Astrocyte of the spinal cord (primary cell): ENCODE results near the gene HDAC5.
"Not testable (repeated sequence)": the region's sequence is repeated elsewhere in the genome, so short reads cannot be mapped to it uniquely, and the experiment has no call there.

Experiments used
- DNase-seq: peaks from one replicate; pipeline ENCODE4 v3.0.0; 2011; ENCODE audit warnings: low read depth, low spot score
- H3K4me3 ChIP-seq: 2 replicates; pipeline ENCODE4 v1.5.1; 2011; ENCODE audit warnings: low read depth, mild to moderate bottlenecking, low read length, moderate library complexity
- in situ Hi-C: cut with HindIII; loops from 2 replicates; pipeline ENCODE4 v1.10.0; 2017; ENCODE audit warnings: low sequenced_read_pairs
- TF ChIP-seq, protein P1 (sequence below): IDR thresholded peaks from 2 replicates; pipeline ENCODE4 v1.5.1; 2012; ENCODE audit warnings: low read depth, mild to moderate bottlenecking, low read length, inconsistent platforms

The HDAC5 gene

DNA sequence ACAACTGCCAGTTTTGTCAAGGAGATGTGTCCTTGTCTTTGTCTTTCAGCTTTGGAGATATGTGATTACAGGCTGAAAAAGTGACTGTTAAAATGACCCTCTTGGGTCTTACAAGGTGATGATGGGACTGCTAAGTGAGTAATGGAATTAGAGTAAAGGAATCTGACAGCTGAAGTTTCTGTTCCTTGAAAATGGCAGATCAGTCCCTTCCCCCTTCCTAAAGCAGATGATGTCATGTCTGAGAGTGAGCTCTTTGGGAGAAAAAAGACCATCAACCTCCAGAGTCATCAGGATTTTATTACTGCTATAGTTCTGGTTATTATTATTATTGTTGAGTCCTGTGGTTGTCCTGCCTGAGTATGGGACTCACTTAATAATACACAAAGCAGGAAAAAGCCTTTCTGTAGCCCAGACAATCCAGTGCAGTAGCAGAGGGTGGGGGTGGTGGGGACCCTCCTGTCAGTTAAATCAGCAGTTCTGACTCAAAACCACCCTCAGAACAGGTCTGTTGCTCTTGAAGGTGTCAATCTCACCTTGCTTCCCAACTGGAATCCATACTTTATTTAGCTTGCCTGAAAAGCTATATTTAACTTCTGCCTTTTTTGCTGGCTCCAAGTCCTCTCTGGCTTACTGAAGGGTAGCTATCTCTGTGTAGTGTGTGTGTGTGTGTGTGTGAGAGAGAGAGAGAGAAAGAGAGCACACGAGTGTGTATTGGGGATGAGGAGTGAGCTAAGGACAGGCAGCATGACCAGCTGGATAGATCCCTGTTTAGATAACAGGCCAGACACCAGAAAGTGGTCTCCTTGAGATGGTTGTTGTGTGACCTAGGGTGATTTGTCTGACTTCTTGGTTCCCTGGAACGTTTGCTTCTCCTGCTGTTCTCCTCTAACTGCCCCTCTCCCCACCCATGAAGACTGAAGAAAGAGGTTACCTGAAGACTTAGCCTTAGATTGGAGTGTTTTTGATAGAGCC, 23.2 kb upstream of the HDAC5 start:
- TF ChIP-seq, protein P1, sequence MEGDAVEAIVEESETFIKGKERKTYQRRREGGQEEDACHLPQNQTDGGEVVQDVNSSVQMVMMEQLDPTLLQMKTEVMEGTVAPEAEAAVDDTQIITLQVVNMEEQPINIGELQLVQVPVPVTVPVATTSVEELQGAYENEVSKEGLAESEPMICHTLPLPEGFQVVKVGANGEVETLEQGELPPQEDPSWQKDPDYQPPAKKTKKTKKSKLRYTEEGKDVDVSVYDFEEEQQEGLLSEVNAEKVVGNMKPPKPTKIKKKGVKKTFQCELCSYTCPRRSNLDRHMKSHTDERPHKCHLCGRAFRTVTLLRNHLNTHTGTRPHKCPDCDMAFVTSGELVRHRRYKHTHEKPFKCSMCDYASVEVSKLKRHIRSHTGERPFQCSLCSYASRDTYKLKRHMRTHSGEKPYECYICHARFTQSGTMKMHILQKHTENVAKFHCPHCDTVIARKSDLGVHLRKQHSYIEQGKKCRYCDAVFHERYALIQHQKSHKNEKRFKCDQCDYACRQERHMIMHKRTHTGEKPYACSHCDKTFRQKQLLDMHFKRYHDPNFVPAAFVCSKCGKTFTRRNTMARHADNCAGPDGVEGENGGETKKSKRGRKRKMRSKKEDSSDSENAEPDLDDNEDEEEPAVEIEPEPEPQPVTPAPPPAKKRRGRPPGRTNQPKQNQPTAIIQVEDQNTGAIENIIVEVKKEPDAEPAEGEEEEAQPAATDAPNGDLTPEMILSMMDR: no peak
- in situ Hi-C loops: no loop called here
- DNase-seq: no peak
- no peak overlapping the region for H3K4me3 ChIP-seq

DNA sequence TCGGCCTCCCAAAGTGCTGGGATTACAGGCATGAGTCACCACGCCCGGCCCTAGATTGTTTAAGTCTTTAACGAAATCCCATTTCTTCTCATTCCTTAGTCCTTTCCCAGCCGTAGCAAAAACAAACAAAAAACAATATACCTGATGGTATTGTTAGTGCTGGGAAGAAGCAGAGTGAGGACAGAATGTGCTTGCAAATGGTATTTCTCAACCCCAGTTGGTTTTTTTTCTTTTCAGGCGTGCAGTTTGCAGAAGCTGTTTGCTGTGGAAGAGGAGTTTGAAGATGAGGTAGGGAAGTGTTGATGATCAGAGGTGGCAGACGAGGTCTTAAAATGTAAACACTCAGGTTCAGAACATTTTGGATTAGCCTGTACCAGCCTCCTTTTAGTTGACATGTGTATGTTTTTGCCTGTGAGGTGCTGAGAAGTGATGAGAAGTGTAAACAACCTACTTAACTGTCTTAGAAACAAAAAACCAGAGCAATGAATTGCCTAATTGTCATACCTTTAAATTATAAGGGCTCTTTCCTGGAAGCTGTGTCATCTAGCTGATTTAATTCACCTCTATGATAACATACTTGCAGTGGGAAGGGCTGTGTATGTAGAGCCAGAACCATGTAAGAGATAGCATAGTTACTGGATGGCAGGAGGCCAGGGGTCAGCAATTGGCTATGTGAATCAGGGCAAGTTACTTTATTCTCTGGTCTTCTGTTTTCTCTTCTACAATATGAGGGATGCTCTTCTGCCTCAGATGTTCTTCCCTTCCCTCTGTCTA, 21.7 kb upstream of the HDAC5 start:
- DNase-seq: no peak
- TF ChIP-seq, protein P1: no peak

DNA sequence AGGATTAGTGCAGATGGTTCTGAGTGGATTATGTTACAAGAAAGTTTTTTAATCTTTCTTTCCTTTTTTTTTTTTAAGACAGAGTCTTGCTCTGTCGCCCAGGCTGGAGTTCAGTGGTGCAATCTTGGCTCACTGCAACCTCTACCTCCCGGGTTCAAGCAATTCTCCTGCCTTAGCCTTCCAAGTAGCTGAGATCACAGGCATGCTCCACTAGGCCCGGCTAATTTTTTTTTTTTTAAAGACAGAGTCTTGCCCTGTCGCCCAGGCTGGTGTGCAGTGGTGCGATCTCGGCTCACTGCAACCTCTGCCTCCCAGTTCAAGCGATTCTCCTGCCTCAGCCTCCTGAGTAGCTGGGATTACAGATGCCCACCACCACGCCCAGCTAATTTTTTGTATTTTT, 20.5 kb upstream of the HDAC5 start:
- H3K4me3 ChIP-seq, in situ Hi-C loops, DNase-seq: not testable (repeated sequence)

More for the DNA sequence above, 21.7 kb upstream of the HDAC5 start:
- in situ Hi-C loops: no loop called here
- H3K4me3 ChIP-seq: no peak overlapping the region

DNA sequence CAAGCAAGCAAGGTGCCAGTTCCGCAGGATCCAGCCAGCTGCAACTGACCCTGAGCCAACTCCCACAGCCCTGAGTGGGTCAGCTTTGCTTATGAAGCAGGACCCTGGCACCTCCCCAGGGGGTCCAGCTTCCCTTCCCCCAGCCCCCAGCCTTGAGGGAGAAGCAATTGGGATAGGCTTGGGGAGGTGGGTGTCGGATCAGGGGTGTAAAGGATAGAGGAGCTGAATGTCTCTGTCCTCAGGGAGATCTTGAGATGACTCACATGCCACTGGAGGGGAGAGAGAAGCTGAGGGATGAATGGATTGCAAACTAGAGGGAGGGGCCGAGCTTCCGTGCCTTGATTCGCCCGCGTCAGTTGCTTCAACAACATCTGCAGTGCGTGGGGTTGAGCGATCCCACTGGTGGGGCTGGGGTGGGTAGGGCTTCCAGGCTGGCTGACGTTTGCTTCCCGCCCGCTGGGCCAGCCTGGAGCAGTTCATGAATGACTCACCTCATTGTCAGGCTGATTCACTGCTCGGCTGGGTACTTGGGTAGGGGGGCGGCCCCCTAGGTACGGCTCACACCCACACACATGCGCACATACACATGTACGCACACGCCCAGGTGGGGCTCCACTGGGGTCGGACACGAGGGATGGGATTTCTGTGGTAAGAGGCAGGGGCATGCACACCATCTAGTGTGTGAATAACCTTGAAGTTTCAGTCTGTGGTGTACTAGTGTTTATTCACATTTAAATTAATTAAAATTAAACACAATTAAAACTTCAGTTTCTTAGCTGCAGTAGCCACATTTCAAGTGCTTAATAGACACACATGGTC, 14.7 kb upstream of the HDAC5 start:
- in situ Hi-C loops: no loop called here
- H3K4me3 ChIP-seq: no peak overlapping the region
- peak; percentile 100 for DNase-seq
- TF ChIP-seq, protein P1: no peak

DNA sequence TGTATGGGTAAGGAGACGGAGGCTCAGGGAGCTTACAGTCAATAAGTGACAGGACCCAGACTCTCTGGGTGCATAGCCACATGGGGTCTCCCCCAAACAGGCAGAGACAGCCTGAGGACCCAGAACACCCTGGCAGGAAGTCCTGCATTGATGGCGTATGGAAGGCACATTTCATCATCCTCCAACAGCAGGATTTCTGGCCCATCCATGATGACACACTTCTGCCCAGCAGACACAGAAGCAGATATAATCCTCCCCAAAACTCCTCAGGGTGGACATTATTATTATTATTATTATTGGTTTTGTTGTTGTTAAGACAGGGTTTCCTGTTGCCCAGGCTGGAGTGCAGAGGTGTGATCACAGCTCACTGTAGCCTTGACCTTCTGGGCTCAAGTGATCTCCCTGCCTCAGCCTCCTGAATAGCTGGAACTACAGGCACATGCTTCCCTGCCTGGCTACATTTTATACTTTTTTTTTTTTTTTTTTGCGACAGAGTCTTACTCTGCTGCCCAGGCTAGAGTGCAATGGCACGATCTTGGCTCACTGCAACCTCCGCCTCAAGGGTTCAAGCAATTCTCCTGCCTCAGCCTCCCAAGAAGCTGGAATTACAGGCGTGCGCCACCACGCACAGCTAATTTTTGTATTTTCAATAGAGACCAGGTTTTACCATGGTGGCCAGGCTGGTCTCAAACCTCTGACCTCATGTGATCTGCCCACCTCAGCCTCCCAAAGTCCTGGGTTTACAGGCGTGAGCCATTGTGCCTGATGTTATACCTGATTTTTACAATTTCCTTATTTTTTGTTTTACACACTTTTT, 11.5 kb upstream of the HDAC5 start:
- no peak for DNase-seq
- no peak overlapping the region for H3K4me3 ChIP-seq
- in situ Hi-C loops: no loop called here
- TF ChIP-seq, protein P1: no peak

DNA sequence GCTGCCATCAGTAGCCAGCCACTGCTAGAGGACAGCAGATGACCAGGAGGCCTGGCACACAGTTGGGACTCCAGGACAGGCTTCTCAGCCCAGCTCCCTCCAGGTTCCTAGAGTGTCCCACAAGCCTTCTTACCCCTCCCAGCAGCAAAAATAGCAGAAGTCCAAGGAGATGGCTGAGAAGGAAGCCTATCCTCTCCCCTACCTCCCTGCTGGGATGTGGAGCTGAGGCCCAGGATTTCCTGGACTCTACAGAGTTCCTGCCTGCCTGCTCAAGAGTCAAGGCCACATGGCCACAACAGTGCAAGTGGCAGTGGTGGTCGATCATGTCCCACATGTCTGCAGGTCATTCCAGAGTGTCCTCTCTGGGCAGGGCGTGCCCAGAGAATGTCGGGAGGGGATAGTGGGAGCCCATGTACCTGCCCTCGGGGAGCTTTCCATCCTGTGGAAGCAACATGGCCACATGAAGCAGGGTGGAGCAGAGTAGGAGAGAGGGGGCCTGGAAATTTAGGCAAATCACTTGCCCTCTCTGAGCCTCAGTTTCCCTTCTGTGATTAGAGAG, 10.6 kb upstream of the HDAC5 start:
- TF ChIP-seq, protein P1: no peak
- DNase-seq: no peak
- in situ Hi-C loops: no loop called here
- H3K4me3 ChIP-seq: no peak overlapping the region
